ENCODE measurements around the gene SUB1.

Gene SUB1

DNA sequence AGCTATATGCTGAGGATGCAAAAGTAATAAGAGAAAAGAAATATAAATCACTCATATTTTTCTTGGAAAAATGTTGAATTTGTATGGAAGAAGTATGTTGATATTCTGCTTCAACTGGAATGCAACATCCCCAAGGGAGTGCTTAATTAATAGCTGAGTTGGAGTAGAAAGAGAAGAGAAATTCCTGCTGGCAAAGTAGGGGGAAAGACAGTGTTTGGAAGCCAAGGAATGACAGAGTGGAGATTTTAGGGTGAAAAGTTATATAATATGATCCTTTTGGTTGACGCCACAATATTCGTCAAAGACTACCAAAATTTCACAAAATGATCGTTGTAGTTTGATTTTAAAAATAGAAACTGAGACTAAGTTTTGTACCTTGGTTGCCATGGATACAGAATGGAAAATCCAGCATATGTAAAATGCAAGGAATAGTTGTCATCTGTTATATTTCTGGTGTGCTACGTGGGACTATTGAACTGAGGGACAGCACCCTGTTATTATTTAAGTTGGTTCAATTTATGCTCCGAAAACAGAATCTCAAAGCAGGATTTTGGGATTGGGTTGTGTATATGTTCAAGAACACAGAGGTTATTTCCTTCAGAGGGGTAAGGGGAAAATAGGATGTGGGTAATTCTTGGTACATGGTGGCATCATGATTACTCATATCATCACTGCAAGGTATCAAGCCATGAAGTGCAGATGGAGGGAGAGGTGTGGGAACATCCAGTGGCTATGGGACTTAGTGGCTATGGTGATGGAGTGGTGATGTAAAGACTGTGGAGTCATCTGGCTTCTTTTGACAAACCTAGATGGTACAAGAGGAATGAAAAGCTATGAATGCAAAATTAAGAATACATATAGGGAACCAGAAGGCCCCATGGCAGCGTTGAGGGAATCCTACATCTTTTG is 61.0 kb downstream of the SUB1 start:
- no peak for DNase-seq

DNA sequence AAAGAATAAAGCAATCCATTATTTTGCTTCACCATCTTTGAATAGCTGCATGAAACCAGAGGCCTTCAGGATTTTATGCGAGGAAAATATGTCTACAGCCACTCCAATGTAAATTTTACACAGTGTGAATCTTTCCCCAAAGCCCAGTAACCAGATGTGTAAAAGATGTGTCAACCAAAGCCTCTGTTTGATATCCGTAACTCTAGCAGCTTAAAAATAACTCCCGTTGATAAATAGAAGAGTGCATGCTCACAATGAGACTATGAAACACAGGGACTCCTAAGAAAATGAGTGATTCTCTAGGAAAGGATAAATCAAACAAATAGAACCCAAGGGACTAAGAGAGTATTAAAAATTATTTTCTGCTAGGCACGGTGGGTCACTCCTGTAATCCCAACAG is 65.7 kb downstream of the SUB1 start:
- no peak for DNase-seq

DNA sequence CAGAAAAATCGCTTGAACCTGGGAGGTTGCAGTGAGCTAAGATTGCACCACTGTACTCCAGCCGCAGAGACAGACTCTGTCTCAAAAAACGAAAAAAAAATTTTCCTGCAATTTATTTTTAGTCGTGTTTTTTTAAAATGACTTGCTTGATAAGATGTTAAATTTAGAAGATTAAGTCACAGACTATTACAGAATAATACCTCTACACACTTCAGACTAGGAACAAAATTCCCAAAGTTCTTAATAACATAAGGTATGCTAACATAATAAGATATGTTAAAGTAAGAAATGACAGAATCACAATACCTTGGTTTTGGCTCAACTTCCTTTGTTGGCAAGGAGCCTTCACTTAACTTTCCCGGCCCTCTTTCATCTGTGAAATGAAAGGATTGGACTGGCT is 66.3 kb downstream of the SUB1 start:
- DNase-seq, result no peak
